Lower lobe of right lung (tissue), 2 donors: ENCODE measurements around the gene SYT6. TPM values are rescaled to one million over a fixed set of nuclear protein-coding genes. Genes with fewer than 3 reads are reported as not detected.

Experiments
- ATAC-seq, 2 donors: fragments of 200-7000 bp; cut with Tn5 transposase; one replicate each; pipeline ENCODE4 v1.9.1; 2020 to 2022; ENCODE audit warnings: mild to moderate bottlenecking in 2 of 2, moderate library complexity in 2 of 2
- DNase-seq: peaks from one replicate; pipeline ENCODE4 v3.0.0-alpha.2; 2020
- H3K27ac ChIP-seq: fragments of 200-600 bp; one replicate; pipeline ENCODE4 v1.8.0; 2022
- H3K27me3 ChIP-seq: fragments of 200-600 bp; one replicate; pipeline ENCODE4 v1.8.0; 2022; ENCODE audit warnings: low read depth
- H3K36me3 ChIP-seq: fragments of 200-600 bp; one replicate; pipeline ENCODE4 v1.8.0; 2022; ENCODE audit warnings: mild to moderate bottlenecking
- H3K4me1 ChIP-seq: fragments of 200-600 bp; one replicate; pipeline ENCODE4 v1.8.0; 2022
- H3K4me3 ChIP-seq: fragments of 200-600 bp; one replicate; pipeline ENCODE4 v1.8.0; 2022; ENCODE audit warnings: mild to moderate bottlenecking
- H3K9me3 ChIP-seq: fragments of 200-600 bp; one replicate; pipeline ENCODE4 v1.8.0; 2022
- CTCF ChIP-seq: fragments of 200-600 bp; IDR thresholded peaks from one replicate; pipeline ENCODE4 v1.8.0; 2022; ENCODE audit warnings: antibody characterized with exemption, mild to moderate bottlenecking
- intact Hi-C: fragments of 100-400 bp; cut with DNase I; formaldehyde crosslinking; loops from one replicate; pipeline ENCODE4 v1.11.0; 2022
- total RNA-seq: library from RNA; stranded (reverse); fragmentation: NEBNext Ultra II Directional; extraction: Animal tissue kit (Norgen Biotek cat#: 25700); gene quantifications from one replicate; pipeline ENCODE4 v1.2.1, GENCODE V29; 2021
- donor health status: DM: no; HTN: yes; CAD: no; lungs with severe emphysema.

The SYT6 gene
- total RNA-seq, 1 donor from 2014 or later, result not detected

- no peak for ATAC-seq
- intact Hi-C loops, result no loop called here
These were observed 42.1 kb upstream of the SYT6 start for GRCh38 chr1:114195819-114196218.

DNA sequence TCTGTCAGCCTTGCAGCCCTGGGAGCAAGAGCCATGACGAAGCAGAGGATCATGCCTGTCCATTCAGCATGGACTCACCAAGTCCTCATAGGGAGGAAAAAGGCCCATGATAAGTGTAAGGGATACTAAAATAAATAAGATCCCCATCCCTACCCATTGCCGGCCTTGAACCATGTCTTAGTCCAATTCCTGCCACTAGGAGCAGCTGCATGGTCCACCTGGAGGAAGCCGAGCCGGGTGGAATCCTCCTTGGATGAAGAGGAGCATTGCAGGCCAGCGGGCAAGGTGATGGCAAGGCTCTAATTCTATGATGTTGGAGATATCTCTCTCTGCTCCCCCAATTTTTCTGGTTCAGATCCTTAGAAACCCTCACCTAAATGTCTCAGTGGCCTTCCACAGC lies 38.7 kb upstream of the SYT6 start:
- intact Hi-C loops, result no loop called here
- no peaks in the 10 kb centered on the region for H3K36me3 ChIP-seq
- peaks cover 9% of the 10 kb centered on the region for H3K27me3 ChIP-seq
- TF ChIP-seq CTCF, result no peak
- no peak overlapping the region for H3K4me3 ChIP-seq
- no peaks in the 10 kb centered on the region for H3K4me1 ChIP-seq
- no peaks in the 10 kb centered on the region for H3K9me3 ChIP-seq
- DNase-seq (no peak), ATAC-seq (no peak)
- no peak overlapping the region for H3K27ac ChIP-seq

More at GRCh38 chr1:114195819-114196218, 42.1 kb upstream of the SYT6 start:
- no peak overlapping the region for H3K4me3 ChIP-seq
- DNase-seq, result no peak
- peaks cover 9% of the 10 kb centered on the region for H3K27me3 ChIP-seq
- no peaks in the 10 kb centered on the region for H3K9me3 ChIP-seq
- no peak overlapping the region for H3K27ac ChIP-seq
- TF ChIP-seq CTCF, result no peak
- no peaks in the 10 kb centered on the region for H3K36me3 ChIP-seq
- H3K4me1 ChIP-seq, result no peaks in the 10 kb centered on the region

DNA sequence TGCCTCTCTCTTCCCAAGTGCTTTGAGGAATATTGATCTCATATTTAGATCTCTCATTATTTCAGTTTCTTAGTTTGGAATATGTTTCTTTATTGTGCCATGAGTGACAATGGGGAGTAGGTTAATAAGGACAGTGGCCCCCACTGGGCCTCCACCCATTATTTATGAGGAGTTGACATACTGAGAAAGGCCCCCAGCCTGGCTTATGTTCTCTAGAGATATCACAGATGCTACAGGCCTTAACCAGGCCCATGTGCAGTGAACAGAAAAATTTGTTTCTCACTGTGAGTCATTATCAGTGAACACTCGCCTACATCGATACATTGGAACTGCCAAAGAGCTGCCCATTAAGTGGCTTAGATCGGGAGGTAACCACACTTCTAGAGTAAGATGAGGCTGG lies 35.7 kb upstream of the SYT6 start:
- no peak for ATAC-seq
- TF ChIP-seq CTCF, result no peak

GRCh38 chr1:114181356-114181755 lies 27.7 kb upstream of the SYT6 start:
- no peaks in the 10 kb centered on the region for H3K9me3 ChIP-seq
- no peak for ATAC-seq
- intact Hi-C loops, result no loop called here

More for the DNA sequence above, 35.7 kb upstream of the SYT6 start:
- DNase-seq, result no peak
- Histone ChIP-seq H3K27me3 (no peaks in the 10 kb centered on the region), H3K4me1 (no peaks in the 10 kb centered on the region), H3K4me3 (no peak overlapping the region), H3K36me3 (no peaks in the 10 kb centered on the region), H3K9me3 (no peaks in the 10 kb centered on the region), H3K27ac (no peak overlapping the region)
- intact Hi-C loops, result no loop called here

GRCh38 chr1:114180742-114181141 lies 27.1 kb upstream of the SYT6 start:
- Histone ChIP-seq H3K4me3 (no peak overlapping the region), H3K9me3 (no peaks in the 10 kb centered on the region), H3K27ac (no peak overlapping the region), H3K4me1 (no peaks in the 10 kb centered on the region), H3K27me3 (no peaks in the 10 kb centered on the region), H3K36me3 (no peaks in the 10 kb centered on the region)
- intact Hi-C loops, result no loop called here
- ATAC-seq (no peak), DNase-seq (no peak)
- no peak for TF ChIP-seq CTCF

More at GRCh38 chr1:114181356-114181755, 27.7 kb upstream of the SYT6 start:
- no peak for DNase-seq
- no peaks in the 10 kb centered on the region for H3K4me1 ChIP-seq
- no peak overlapping the region for H3K4me3 ChIP-seq
- TF ChIP-seq CTCF, result no peak
- H3K27me3 ChIP-seq, result no peaks in the 10 kb centered on the region
- no peaks in the 10 kb centered on the region for H3K36me3 ChIP-seq
- no peak overlapping the region for H3K27ac ChIP-seq

DNA sequence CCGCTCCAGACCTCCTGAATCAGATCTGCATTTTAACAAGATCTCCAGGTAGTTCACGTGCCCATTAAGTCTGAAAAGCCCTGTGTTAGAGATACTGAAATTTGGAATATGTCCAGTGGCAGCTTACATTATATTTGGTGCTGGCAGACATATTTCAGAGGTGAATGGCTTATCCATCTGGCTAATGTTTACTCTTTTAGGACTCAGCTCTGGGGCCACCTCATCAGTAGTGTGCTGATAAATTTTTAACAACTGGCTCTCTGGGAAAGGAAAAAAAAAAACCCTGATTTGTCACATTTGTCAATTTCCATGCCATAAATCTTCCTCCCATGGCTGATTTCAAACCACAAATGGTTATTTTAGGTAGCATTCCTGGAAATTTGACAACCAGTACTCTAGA lies 25.3 kb upstream of the SYT6 start:
- H3K4me3 ChIP-seq, result no peak overlapping the region
- ATAC-seq, result no peak

More for the DNA sequence above, 25.3 kb upstream of the SYT6 start:
- Histone ChIP-seq H3K27me3 (no peaks in the 10 kb centered on the region), H3K9me3 (no peaks in the 10 kb centered on the region), H3K27ac (no peak overlapping the region), H3K36me3 (no peaks in the 10 kb centered on the region), H3K4me1 (no peaks in the 10 kb centered on the region)
- TF ChIP-seq CTCF, result no peak
- DNase-seq, result no peak
- intact Hi-C loops, result no loop called here
